ENCODE data around the gene DNAH6. TPM values are rescaled to one million over a fixed set of nuclear protein-coding genes. Genes with fewer than 3 reads are reported as not detected.
A peak's percentile ranks its signal among the peaks of the same experiment; 100 is the strongest.

The DNAH6 gene
- total RNA-seq, 1 donor from 2014 or later: 2.6 TPM

DNA sequence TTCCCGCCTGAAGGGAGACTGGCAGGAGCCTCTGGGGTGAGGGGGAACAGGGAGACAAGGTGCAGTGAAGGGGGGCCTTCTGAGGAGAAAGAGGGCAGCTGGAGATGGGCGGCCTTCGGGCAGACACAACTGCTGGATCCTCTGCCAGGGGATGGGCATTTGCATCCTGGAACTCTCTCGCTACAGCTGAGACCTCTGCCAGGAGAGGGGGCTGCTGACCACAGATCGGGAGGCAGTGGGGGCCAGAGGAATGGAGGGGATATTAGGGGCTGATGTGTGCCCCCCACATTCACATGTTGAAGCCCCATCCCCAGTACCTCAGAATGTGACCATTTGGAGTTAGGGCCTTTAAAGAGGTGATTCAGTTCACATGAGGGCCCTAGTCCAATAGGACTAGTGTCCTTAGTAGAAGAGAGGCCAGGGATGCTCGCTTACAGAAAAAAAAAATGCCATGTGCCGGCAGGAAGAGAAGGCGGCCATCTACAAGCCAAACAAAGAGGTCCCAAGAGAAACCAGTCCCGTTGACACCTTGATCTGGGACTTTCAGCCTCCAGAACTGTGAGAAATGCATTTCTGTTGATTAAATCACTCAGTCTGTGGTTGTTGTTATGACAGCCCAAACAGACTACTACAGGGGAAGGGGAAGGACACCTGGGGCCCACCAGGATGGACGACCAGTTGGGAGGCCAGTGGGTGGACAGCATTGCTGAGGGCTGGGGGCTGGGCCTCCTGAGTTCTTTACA is 314.6 kb downstream of the DNAH6 start:
- Histone ChIP-seq H3K4me1 (peaks cover 7% of the 10 kb centered on the region), H4K20me1 (ENCODE audit: low read depth) (no peaks in the 10 kb centered on the region), H3K36me3 (no peaks in the 10 kb centered on the region), H3K79me2 (ENCODE audit: low read depth) (no peaks in the 10 kb centered on the region), H3K9me3 (ENCODE audit: low read depth) (no peaks in the 10 kb centered on the region), H3K4me2 (no peak overlapping the region), H3K27ac (no peak overlapping the region), H3K4me3 (no peak overlapping the region), H3K27me3 (no peaks in the 10 kb centered on the region), H3F3A (ENCODE audit: low read depth) (no peaks in the 10 kb centered on the region), H3K9ac (no peak overlapping the region), H2AFZ (replicated peaks) (no peak overlapping the region)
- TF ChIP-seq EZH2 (IDR thresholded peaks at IDR 0.05) (no peak), EZH2phosphoT487 (IDR thresholded peaks at IDR 0.05) (no peak)
- TF ChIP-seq, protein P1, sequence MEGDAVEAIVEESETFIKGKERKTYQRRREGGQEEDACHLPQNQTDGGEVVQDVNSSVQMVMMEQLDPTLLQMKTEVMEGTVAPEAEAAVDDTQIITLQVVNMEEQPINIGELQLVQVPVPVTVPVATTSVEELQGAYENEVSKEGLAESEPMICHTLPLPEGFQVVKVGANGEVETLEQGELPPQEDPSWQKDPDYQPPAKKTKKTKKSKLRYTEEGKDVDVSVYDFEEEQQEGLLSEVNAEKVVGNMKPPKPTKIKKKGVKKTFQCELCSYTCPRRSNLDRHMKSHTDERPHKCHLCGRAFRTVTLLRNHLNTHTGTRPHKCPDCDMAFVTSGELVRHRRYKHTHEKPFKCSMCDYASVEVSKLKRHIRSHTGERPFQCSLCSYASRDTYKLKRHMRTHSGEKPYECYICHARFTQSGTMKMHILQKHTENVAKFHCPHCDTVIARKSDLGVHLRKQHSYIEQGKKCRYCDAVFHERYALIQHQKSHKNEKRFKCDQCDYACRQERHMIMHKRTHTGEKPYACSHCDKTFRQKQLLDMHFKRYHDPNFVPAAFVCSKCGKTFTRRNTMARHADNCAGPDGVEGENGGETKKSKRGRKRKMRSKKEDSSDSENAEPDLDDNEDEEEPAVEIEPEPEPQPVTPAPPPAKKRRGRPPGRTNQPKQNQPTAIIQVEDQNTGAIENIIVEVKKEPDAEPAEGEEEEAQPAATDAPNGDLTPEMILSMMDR (IDR thresholded peaks at IDR 0.05): peak; percentile 16
- Mint-ChIP-seq H3K4me1 (peaks cover 14% of the 10 kb centered on the region), H3K27ac (no peak overlapping the region), H3K36me3 (no peaks in the 10 kb centered on the region), H3K27me3 (ENCODE audit: insufficient read depth, low read depth) (peaks cover 2% of the 10 kb centered on the region), H3K9me3 (peaks cover 6% of the 10 kb centered on the region), H3K4me3 (no peak overlapping the region)
- DNase-seq (ENCODE audit: low spot score): peak; percentile 8

DNA sequence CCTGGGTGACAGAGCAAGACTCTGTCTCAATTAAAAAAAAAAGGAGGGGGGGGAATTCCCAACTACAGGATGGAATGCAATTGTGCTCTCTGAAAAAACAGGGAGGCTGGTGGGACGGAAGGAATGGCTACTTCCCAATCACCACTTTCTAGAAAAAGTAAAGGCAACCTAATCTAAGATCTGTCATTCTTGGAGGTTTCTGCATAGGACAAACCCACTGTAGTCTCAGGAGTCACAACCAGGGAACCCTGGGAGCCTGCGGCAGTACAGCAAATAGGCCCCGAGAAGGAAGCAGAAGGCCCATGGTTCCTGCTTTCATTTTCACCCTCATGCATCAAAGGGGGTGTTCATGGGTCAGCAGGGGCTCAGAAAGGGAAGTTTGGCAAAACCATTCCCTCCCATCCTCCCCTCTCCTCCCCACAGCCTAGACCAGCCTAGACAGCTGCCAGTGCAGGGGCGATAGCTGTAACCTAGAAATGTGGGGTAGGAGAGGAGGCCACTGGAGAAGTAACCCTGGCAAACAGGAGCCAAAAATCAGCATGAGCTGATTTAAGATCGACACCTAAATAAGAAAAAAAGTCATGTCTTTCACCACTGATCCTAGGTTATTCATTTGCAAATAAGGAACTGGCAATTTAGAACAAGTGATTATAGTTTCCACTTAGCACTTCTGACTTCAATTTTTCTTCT is 316.6 kb downstream of the DNAH6 start:
- Mint-ChIP-seq H3K36me3 (no peaks in the 10 kb centered on the region), H3K4me3 (no peak overlapping the region), H3K9me3 (peaks cover 15% of the 10 kb centered on the region), H3K27ac (no peak overlapping the region), H3K27me3 (ENCODE audit: insufficient read depth, low read depth) (peaks cover 2% of the 10 kb centered on the region), H3K4me1 (peaks cover 14% of the 10 kb centered on the region)
- peak overlapping the region; percentile 52 for H2AFZ ChIP-seq (replicated peaks)
- H3K9ac ChIP-seq: no peak overlapping the region
- H4K20me1 ChIP-seq (ENCODE audit: low read depth): no peaks in the 10 kb centered on the region
- no peak overlapping the region for H3K4me3 ChIP-seq
- no peaks in the 10 kb centered on the region for H3F3A ChIP-seq (ENCODE audit: low read depth)
- H3K27me3 ChIP-seq: no peaks in the 10 kb centered on the region
- H3K4me1 ChIP-seq: peaks cover 7% of the 10 kb centered on the region
- H3K79me2 ChIP-seq (ENCODE audit: low read depth): no peaks in the 10 kb centered on the region
- H3K4me2 ChIP-seq: no peak overlapping the region
- no peak overlapping the region for H3K27ac ChIP-seq
- peak; percentile 12 for DNase-seq (ENCODE audit: low spot score)
- peaks cover 5% of the 10 kb centered on the region for H3K9me3 ChIP-seq (ENCODE audit: low read depth)
- H3K36me3 ChIP-seq: no peaks in the 10 kb centered on the region
- no peak for TF ChIP-seq EZH2 (IDR thresholded peaks at IDR 0.05)
- TF ChIP-seq, protein P1 (IDR thresholded peaks at IDR 0.05): no peak
- no peak for TF ChIP-seq EZH2phosphoT487 (IDR thresholded peaks at IDR 0.05)

DNA sequence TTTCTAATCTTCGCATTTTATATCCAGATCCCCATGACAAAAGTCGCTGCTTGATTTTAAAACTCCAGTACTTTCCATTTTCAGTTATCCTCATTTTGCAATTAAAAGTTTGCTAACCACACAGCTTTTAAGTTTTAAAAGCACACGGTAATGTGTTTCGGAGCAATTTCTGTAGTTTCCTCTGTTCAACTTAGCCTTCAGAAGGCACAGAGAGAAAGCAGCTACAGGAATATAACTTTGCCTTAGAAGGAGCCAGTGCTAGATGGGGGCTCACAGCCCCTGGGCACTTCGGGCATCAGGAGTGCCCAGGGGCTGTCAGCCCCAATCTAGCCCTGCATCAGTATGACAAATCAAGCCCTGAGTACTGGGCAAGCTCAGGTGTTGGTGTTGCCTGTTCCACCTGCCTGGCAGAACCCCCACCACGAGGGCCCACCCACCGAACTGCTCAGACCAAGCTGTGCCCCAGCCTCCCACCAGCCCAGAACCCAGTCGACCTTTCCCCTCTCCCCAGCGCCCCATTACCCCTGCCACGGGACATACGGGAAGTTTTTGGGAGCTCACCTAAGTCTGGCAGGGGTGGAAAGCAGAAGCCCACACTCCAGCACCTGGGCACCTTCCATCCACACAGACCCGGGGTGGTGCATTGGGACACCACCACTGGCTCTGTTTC is 317.3 kb downstream of the DNAH6 start:
- H3K9me3 ChIP-seq (ENCODE audit: low read depth): peaks cover 5% of the 10 kb centered on the region
- no peak overlapping the region for H3K4me3 Mint-ChIP-seq
- H3K4me1 ChIP-seq: peaks cover 7% of the 10 kb centered on the region
- H3K9ac ChIP-seq: no peak overlapping the region
- H3K4me3 ChIP-seq: no peak overlapping the region
- H4K20me1 ChIP-seq (ENCODE audit: low read depth): no peaks in the 10 kb centered on the region
- no peaks in the 10 kb centered on the region for H3K27me3 ChIP-seq
- DNase-seq (ENCODE audit: low spot score): no peak
- no peaks in the 10 kb centered on the region for H3K36me3 Mint-ChIP-seq
- no peaks in the 10 kb centered on the region for H3K79me2 ChIP-seq (ENCODE audit: low read depth)
- no peak for TF ChIP-seq EZH2phosphoT487 (IDR thresholded peaks at IDR 0.05)
- TF ChIP-seq, protein P1 (IDR thresholded peaks at IDR 0.05): no peak
- no peak for TF ChIP-seq EZH2 (IDR thresholded peaks at IDR 0.05)
- H3K9me3 Mint-ChIP-seq: peaks cover 15% of the 10 kb centered on the region
- H3K27ac Mint-ChIP-seq: no peak overlapping the region
- H3K27ac ChIP-seq: no peak overlapping the region
- H3K4me2 ChIP-seq: no peak overlapping the region
- H3K27me3 Mint-ChIP-seq (ENCODE audit: insufficient read depth, low read depth): peaks cover 2% of the 10 kb centered on the region
- H3K4me1 Mint-ChIP-seq: peaks cover 14% of the 10 kb centered on the region
- no peaks in the 10 kb centered on the region for H3F3A ChIP-seq (ENCODE audit: low read depth)
- H3K36me3 ChIP-seq: no peaks in the 10 kb centered on the region
- peak overlapping the region; percentile 52 for H2AFZ ChIP-seq (replicated peaks)

Data from neural progenitor cell (in vitro differentiated cells).